ENCODE measurements around the gene AMZ2. TPM values are rescaled to one million over a fixed set of nuclear protein-coding genes. Genes with fewer than 3 reads are reported as not detected.

Gene AMZ2
- total RNA-seq, 2 experiments from 2014 or later, result 106 to 107 TPM

DNA sequence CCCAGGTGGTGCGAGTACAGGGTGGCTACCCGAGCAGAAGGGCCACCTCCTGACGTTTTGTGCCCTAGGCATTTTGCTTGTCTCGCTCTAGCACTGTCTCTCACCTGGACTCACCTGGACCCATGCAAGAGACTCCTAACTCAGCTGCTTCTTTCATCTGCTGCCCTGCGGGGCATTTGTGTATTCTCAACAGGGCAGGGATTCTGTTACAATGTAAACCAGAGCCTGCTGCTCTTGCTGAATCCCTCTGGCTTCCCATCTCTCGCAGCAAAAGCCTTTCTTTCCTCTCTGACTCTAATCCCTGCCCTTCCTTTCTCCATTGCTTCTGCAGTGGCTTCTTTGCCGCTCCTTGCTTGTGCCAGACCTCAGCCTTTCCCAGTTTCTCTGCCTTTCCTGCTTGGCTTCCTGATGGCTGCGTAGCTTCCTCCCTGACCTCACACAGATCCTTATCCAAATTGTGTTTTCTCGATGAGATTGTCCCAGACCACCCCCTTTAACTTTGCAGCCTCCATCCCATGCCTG is 53.7 kb downstream of the AMZ2 start:
- Mint-ChIP-seq H3K27me3 (no peaks in the 10 kb centered on the region), H3K4me3 (no peak overlapping the region), H3K9me3 (ENCODE audit: low read depth) (no peaks in the 10 kb centered on the region), H3K36me3 (peaks cover 6% of the 10 kb centered on the region), H3K4me1 (peaks cover 35% of the 10 kb centered on the region), H3K27ac (no peak overlapping the region)
- DNase-seq, result no peak
- ATAC-seq, result no peak
- CTCF ChIA-PET, result interaction anchor here (1.0 to 1.4 kb wide), 4 partner anchors 9 to 164 kb away, joined by 3 to 4 read pairs (median 3); no protein-coding TSS in a partner anchor

DNA sequence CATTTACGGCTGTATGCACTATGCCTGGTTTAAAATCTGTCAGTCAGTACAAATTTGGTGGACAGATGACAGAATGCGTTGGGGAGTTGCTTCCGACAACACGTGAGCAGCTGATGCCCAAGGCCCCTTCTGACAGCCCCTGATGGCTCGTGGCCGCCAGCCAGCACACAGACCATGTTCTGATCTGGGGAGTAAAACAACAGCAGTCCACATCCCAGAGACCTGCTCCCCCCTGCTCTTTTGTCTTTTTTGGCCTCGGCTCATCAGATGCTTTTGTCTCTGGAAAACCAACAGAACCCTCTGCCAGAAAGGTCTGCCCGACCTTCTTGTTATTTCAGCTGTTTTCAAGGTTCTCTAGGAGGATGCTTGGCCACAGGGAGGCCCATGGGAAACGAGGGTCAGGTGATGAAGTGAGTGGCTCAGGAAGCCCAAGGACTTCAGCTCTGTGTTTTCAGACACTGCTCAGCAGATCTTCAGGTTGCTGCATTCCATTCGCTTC is 54.3 kb downstream of the AMZ2 start:
- DNase-seq, result no peak
- H3K36me3 Mint-ChIP-seq, result peaks cover 7% of the 10 kb centered on the region
- no peaks in the 10 kb centered on the region for H3K9me3 Mint-ChIP-seq (ENCODE audit: low read depth)
- no peak overlapping the region for H3K4me3 Mint-ChIP-seq
- no peak for ATAC-seq
- CTCF ChIA-PET, result interaction anchor here (1.0 to 1.4 kb wide), 4 partner anchors 8 to 164 kb away, joined by 3 to 4 read pairs (median 3); no protein-coding TSS in a partner anchor
- H3K27me3 Mint-ChIP-seq, result no peaks in the 10 kb centered on the region
- no peak overlapping the region for H3K27ac Mint-ChIP-seq
- H3K4me1 Mint-ChIP-seq, result peaks cover 29% of the 10 kb centered on the region

DNA sequence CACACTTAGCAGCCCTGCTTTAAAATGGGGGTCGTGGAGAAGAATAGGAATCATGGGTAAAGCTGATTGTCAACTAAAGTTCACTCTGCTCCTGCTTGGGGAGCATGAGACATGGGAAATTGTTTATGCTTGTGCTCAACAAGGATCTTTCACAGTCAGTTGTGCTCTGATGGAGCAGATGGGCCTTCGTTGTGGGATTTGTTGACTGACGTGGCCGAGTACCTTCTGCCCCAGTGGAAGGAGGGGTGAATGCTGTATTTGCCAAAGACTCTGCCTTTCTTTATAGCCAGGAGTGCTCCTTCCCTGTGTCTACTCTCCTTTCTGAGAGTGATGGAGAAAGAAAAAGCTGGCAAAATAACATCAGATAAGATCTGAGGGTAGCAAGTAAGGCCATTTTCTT is 54.8 kb downstream of the AMZ2 start:
- Mint-ChIP-seq H3K27me3 (no peaks in the 10 kb centered on the region), H3K9me3 (ENCODE audit: low read depth) (no peaks in the 10 kb centered on the region), H3K4me1 (peaks cover 23% of the 10 kb centered on the region), H3K4me3 (no peak overlapping the region), H3K36me3 (peaks cover 10% of the 10 kb centered on the region), H3K27ac (no peak overlapping the region)
- CTCF ChIA-PET, result interaction anchor here (1.0 to 1.4 kb wide), 2 partner anchors 11 to 13 kb away, joined by 3 to 4 read pairs; no protein-coding TSS in a partner anchor
- ATAC-seq (no peak), DNase-seq (no peak)

- CTCF ChIA-PET, result no interaction called here
- ATAC-seq (no peak), DNase-seq (no peak)
- peaks cover 12% of the 10 kb centered on the region for H3K36me3 Mint-ChIP-seq
- no peaks in the 10 kb centered on the region for H3K9me3 Mint-ChIP-seq (ENCODE audit: low read depth)
- no peaks in the 10 kb centered on the region for H3K27me3 Mint-ChIP-seq
- H3K4me1 Mint-ChIP-seq, result peaks cover 8% of the 10 kb centered on the region
- no peak overlapping the region for H3K4me3 Mint-ChIP-seq
- no peak overlapping the region for H3K27ac Mint-ChIP-seq
These were observed 56.9 kb downstream of the AMZ2 start for GRCh38 chr17:68304706-68305105.

DNA sequence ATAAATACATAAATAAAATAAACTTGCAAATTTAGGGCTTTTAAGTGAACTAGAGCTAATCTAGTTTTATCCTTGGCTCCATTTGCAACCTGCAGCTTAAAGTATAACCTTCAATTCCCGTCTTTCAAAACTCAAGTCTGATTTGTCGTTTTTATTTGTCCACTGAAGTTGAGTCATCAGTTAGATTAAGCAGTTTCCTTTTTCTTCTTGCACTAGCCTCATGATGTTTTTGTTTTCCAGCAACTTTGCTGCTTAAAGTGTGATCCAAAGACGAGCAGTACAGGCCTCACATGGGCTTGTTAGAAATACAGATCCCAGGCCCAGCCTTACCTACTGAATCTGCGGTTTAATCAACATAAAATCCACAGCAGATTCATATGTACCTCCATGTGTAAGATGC is 57.3 kb downstream of the AMZ2 start:
- Mint-ChIP-seq H3K27ac (no peak overlapping the region), H3K4me1 (peaks cover 12% of the 10 kb centered on the region), H3K27me3 (no peaks in the 10 kb centered on the region), H3K9me3 (ENCODE audit: low read depth) (no peaks in the 10 kb centered on the region), H3K4me3 (no peak overlapping the region), H3K36me3 (peaks cover 12% of the 10 kb centered on the region)
- ATAC-seq, result no peak
- DNase-seq, result no peak
- CTCF ChIA-PET, result interaction anchor here (1.2 kb wide), 1 partner anchor 9 kb away, joined by 4 read pairs; no protein-coding TSS in a partner anchor

Other genes with a start within 250 kb of the AMZ2 start
- 100 to 1,000 TPM; 246 to 321 TPM for gene KPNA2, start 212.3 kb upstream of the AMZ2 start, total RNA-seq
- gene SLC16A6, start 43.1 kb downstream of the AMZ2 start, total RNA-seq, result 10 to 100 TPM in 1 of 2 experiments, 1 to 10 TPM in 1; 6.0 to 10.7 TPM
- 10 to 100 TPM; 12.5 to 24.6 TPM for gene ARSG, start 43.5 kb downstream of the AMZ2 start, total RNA-seq
- gene WIPI1, start 209.5 kb downstream of the AMZ2 start, total RNA-seq, result 10 to 100 TPM; 45.5 to 47.7 TPM